ENCODE results near the gene BRIP1.

- TF ChIP-seq POLR2A (IDR thresholded peaks at IDR 0.05; ENCODE audit: low read depth, low read length), result no peak
- TF ChIP-seq POLR2AphosphoS5 (IDR thresholded peaks at IDR 0.05; ENCODE audit: low read depth, low read length), result no peak
Measured at GRCh38 chr17:61720016-61720795, 143.1 kb downstream of the BRIP1 start.
